NCI-H460 (cell line): ENCODE results near the gene ATP6V1G3. TPM values are rescaled to one million over a fixed set of nuclear protein-coding genes. Genes with fewer than 3 reads are reported as not detected.
"Not testable (repeated sequence)": the region's sequence is repeated elsewhere in the genome, so short reads cannot be mapped to it uniquely, and the experiment has no call there.

Experiments used
- DNase-seq: peaks from one replicate; pipeline ENCODE4 v3.0.0-alpha.2; 2016; ENCODE audit warnings: low read depth; ENCODE audit errors: extremely low read depth
- total RNA-seq: library from RNA; depleted of rRNA; stranded (reverse); fragments of >200 nt; shearing (Covaris generic); gene quantifications from 2 replicates; pipeline ENCODE4 v1.2.3, GENCODE V29; 2014; rRNA removed

Gene ATP6V1G3
- total RNA-seq, 1 experiment from 2014 or later: not detected

DNA sequence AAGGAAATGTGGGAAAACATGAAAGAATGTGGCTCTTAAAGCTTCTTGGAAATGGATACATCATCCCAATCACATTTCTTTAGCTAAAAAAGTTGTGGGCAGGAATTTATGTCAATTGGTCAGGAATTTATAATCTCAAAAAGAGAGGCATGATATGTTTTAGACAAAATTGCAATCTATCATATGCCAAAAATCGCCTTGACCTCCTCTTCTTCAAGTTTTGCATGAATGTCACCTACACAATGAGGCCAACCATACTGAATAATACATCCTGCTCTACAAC is 42.4 kb downstream of the ATP6V1G3 start:
- no peak for DNase-seq

DNA sequence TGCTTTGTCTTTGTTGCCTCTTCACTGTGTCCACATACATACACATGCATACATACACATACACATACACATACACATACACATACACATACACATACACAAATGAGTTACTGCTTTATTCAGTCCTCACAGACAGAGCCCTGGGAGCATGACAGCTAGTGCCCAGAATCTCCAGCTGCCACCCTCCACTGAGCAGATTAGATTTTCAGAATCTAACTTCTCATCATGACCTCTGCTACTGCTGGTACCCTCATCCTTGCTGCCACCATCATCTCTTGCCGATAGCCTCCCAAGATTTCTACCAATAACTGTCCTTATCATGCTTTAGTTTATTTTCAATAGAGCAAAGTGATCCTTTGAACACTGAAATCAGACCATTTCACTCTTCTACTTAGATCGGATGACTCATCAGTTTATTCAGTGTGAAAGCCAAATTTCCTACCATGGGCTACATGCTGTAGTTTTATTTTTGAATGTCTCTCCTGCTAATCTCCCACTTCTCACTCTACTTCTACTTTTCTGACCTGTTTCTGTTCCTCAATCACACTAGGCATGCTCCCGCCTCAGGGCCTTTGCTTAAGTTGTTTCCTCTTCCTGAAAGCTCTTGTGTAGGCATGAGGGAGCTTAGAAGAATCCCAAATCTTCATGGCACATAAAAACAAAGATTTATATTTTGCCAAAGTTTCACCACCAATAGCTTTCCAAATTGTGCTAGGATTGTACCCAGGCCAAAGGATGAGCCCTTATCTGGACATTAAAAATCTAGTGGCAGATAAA is 43.0 kb downstream of the ATP6V1G3 start:
- DNase-seq: peak; percentile 14

DNA sequence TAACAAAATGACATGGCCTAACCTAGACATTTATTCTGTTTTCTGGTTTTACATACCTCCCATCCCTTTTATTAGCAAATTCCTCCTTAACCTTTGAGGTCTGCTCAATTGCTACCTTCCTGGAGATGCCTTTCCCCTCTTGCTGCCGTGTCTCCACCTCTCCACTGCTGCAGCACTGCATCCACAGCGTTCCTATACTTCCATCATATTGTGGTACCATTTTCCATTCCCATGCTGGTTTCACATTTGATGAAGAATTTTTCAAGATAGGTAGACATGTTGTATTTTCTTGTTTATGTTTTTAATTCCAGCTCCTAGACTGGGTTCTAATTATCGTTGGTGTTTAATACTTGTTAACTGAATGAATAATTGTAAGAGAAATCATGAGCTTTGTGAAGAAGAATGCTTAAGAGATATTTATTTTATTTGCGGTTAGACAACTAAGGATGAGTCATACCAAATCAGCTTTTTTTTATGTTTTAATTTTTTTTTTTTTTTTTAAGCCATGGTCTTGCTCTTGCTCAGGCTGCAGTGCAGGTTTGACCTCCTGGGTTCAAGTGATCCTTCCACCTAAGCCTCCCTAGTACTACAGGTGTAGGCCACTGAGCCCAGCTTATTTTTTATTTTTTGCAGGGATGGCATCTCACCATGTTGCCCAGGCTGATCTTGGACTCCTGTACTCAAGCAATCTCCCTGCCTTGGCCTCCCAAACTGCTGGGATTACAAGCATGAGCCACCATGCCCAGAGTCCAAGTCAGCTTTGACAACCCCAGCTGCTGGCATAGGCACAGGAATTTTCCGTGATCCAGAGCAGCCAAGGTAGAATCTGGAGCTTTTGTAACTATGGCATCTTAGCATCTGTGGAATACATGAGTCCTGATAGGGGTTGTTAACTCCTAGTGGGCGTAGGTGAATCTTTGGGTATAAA is 44.0 kb downstream of the ATP6V1G3 start:
- no peak for DNase-seq

DNA sequence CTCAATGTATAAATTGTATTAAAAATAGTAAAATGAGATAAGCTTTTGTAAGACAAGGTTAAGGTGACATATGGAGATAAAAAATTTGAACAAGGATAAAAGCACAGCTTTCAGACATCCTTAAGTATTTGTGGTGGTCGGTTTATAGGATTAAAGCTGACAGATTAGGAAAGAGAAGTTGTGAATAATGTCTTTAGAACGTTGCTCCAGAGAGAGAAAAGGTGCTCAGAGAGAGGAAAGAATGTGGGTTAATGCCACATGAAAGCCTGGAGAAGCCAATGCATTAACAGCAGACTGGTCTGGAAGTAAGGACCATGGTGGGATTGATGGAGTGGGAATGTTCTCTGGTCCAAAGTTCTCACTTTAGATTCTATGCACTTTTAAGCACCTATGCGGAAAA is 44.8 kb downstream of the ATP6V1G3 start:
- no peak for DNase-seq

DNA sequence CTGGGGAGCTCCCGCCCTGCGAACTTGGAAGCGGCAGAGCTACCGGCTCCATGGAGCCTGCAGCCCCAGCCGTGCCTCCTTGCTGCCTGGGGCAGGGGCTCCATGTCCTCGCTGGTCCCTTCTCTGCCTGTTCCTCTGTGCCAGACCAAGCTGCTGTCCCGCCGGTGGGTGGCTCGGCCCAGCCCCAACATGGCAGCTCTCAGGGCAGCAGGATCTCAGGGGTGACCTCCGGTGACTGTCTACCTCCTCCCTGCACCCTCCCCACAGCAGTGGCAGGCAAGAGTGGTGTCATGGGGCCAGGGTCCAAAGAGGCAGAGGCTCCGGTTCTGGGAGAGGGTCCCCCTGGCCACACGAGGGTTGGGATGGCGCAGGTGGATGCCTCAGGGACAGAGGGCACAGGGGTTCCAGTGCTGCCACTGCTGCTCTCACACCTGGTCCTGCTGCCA is 45.8 kb downstream of the ATP6V1G3 start:
- DNase-seq: no peak

DNA sequence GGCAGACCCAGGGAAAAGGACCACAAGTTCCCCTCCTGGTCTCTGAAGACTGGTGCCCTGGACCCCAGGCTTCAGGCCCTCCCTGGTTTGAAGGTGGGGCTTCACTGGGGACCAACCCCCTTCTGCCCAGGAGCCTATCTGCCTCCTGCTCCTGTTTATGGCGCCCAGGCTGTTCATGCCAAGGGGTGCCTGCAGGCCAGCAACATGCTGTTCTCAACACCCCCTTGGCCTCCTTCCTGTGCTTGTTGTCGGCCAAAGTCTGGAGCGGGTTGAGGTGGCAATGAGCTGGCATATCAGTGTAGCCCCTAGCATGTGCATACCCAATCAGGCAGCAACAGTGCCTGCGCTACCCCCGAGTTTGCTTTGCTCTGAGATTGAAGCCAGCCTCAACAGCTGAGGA is 46.3 kb downstream of the ATP6V1G3 start:
- no peak for DNase-seq

DNA sequence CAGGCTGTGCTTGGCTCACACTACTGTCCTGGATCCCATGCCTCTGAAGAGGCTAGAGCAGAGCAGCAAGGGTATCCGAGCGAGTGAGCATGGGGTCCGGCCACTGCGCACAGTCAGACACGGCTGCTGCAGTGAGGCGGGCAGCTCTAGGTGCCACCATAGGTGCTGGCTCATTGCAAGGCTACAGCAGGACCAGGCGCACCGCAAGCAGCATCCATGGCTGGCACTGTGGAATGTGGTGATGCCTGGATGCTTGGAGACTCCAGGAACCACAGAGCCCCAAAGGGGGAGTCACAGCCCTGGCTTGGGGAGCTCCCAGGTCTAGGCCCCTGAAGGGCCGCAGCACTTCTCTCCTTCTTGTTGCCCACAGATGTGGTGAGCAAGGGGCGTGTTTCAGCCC is 47.2 kb downstream of the ATP6V1G3 start:
- no peak for DNase-seq

DNA sequence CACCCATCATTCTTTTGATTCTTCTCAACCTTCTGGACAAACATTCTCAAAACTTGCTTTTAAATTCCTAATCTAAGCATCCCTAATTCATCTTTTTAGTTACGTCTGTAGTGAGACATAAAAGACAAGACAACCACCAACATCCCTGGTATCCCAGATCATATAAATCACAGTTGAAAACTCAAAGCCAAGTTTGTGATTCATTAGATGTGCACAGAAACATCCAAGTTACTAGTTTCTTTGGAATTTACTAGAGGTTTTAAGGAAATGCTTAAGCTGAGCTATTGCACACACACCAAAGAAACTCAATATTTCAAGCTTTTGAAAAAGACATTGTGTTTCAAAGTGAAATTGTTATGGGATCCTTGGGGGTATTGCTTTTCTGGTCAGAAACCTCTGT is 47.6 kb downstream of the ATP6V1G3 start:
- DNase-seq: no peak

DNA sequence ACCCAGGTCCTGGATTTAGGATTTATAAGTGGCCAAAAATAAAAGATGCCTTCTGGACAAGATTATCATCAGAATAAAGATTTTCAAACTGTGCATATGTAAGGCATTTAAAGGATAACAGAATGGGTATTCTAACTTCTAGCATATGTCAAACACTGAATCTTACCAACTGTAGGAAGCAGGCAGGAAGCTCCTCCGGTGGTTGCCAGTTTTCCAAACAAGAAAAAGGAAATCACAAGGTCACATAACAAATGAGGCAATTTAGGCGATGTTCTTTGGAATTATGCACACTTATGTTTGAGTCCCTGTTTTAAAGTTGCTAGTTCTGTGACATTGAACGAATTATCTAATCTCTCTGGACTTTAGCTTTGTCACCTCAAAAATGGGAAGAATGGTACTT is 48.9 kb downstream of the ATP6V1G3 start:
- no peak for DNase-seq

DNA sequence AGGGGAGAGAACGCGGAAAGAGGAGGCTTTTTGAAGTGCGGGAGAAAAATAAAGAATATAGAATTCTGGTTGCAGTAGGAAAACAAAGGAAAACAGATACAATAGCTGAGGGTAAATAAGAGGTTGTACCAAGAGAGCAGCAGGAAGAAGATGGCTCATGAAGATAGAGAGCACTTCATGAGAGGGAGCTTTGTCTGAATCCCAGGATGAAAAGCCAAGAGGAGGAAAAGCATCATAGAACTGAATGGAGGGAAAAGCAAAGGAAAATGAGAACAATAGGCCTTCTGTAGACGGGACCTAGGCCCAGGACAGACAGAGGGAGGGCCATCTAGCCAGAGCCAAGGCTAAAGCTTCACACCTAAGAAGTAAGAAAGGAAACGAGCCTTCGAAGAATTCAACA is 49.5 kb downstream of the ATP6V1G3 start:
- no peak for DNase-seq

DNA sequence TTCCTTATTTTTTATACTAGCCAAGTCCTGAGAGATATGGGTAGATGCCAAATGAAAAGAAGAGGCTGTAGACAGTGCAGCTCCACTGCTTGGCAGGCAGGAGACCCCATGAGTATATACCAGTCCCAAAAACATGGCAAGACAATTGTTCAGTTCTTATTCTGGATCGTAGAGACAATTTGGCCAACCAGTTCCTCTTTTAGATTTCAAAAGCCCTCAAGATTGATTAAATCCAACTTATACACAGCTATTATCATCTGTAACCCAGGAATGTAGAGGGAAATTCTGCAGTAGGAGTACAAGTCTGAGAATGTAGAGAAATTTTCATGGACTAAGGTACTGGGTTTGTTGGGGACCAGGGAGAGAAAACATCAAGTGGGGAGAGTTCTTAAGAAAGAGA is 50.3 kb downstream of the ATP6V1G3 start:
- DNase-seq: no peak

DNA sequence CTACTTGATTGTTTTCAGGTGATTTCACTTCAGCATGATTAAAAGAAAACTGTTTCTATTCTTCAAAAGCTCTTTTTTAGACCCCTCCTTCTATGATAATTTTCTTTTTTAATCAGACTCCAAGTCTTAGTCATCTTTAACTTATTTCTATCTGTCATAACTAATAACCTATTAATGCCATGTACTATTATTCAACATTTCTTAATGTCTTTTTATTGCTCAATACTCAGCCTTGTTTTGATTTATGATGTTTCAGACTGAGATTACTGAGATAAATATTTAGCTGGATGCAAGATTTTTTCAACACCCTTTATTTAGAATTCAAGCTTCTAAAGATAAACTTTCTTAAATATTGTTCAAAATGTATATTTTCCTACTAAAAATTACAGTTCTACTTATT is 53.6 kb downstream of the ATP6V1G3 start:
- no peak for DNase-seq

DNA sequence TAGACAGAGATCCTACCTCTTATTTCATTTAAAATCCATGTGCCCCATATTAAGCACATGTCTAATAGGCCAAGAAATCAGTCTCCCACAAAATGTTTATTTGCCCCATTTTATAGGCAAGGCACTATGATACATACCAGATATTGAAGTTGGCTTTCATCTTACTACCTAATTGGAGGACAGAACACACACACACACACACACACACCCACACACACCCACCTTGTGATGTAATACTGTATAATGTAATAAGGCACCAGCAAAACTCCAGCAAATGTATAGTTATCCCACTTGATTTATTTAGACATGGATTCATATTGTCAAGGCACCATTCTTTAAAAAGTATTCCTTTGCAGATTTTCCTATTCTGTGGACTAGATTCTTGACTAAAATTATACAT is 56.8 kb downstream of the ATP6V1G3 start:
- DNase-seq: no peak

DNA sequence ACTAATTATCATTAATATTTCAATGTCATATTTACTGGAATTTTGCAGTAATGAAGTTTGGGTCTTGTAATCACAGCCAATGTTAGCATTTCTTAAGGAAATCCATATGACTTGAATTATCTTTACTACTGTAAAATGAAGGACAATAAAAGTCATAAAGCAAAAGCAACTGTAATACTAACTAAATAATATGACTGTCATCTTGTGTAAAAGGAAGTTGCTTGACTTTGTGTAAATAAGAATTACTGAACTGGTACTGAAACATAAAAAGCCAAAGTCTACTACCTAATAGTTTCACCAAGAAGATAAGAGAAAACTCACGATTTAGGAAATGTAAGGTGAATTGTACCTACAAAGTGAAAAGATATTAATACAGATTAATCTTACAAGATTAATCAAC is 57.5 kb downstream of the ATP6V1G3 start:
- DNase-seq: no peak

DNA sequence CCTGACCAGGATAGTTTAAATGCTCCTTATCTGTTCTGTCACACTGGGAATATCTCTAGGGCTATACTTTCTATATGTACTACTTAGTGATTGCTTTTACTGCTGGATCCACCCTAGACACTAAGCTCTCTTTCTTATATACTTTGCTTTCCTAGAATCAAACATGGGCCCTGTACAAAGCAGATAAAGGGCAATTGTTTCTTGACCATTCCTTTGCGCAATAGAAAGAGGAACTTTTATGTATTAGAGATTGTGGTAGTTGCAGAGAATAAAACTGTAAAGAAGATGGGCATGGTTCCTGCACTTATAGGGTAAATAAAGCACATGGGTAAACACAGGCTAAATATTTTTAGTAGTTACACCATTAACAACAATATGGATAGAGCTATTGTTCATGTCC is 58.8 kb downstream of the ATP6V1G3 start:
- no peak for DNase-seq

DNA sequence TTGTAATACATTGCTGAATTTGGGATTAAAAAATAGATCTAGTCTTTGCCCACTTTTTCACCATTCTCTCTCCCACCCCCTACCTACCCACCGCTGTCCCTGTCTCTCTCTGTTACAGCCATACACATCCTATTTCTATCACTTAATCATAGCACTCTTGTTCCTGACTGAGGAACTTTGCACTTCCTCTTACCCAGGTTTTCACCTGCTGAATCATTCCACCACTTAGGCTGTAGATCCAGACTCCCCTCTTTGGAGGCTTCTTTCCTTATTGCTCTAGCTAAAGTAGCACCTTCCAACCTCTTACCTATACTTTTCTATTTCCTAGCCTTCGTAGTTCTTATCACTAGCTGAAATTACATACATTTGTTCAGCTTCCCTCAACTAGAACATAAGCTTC is 59.6 kb downstream of the ATP6V1G3 start:
- DNase-seq: no peak

DNA sequence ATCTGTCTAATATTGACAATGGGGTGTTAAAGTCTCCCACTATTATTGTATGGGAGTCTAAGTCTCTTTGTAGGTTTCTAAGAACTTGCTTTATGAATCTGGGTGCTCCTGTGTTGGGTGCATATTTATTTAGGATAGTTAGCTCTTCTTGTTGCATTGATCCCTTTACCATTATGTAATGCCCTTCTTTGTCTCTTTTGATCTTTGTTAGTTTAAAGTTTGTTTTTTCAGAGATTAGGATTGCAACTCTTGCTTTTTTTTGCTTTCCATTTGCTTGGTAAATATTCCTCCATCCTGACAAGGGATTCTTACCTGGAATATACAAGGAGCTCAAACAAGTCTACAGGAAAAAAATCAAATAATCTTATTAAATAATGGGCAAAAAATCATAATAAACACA is 63.1 kb downstream of the ATP6V1G3 start:
- not testable (repeated sequence) for DNase-seq

Other genes with a start within 250 kb of the ATP6V1G3 start
- not detected in 2 replicates for gene PTPRC, start 98.4 kb upstream of the ATP6V1G3 start, total RNA-seq